H9 (cell line): ENCODE results near the gene CATSPERB. TPM values are rescaled to one million over a fixed set of nuclear protein-coding genes. Genes with fewer than 3 reads are reported as not detected.
"Not testable (repeated sequence)": the region's sequence is repeated elsewhere in the genome, so short reads cannot be mapped to it uniquely, and the experiment has no call there.

ENCODE experiments used
- DNase-seq: peaks from one replicate; pipeline ENCODE4 v3.0.0-alpha.2; 2017
- H2AFZ ChIP-seq: one replicate; pipeline ENCODE4 v1.6.1; 2013; ENCODE audit warnings: mild to moderate bottlenecking, low read length, control low read depth, moderate library complexity
- H2AK5ac ChIP-seq: 2 replicates; pipeline ENCODE4 v1.6.1; 2013; ENCODE audit warnings: low read length, control low read depth, mixed read lengths; ENCODE audit not compliant: insufficient read length
- H2BK120ac ChIP-seq: one replicate; pipeline ENCODE4 v1.6.1; 2013; ENCODE audit warnings: low read depth, mild to moderate bottlenecking, low read length, control low read depth, inconsistent platforms; ENCODE audit not compliant: poor library complexity, severe bottlenecking
- H2BK12ac ChIP-seq: 2 replicates; pipeline ENCODE4 v1.6.1; 2013; ENCODE audit warnings: low read length, control low read depth, mixed read lengths, low read depth; ENCODE audit not compliant: insufficient read length
- H2BK15ac ChIP-seq: 2 replicates; pipeline ENCODE4 v1.6.1; 2013; ENCODE audit warnings: low read depth, low read length, control low read depth
- H2BK20ac ChIP-seq: one replicate; pipeline ENCODE4 v1.6.1; 2013; ENCODE audit warnings: low read depth, mild to moderate bottlenecking, low read length, control low read depth, inconsistent platforms; ENCODE audit not compliant: poor library complexity, severe bottlenecking
- H2BK5ac ChIP-seq: 2 replicates; pipeline ENCODE4 v1.6.1; 2013; ENCODE audit warnings: low read length, control low read depth, mixed read lengths; ENCODE audit not compliant: insufficient read length
- H3K14ac ChIP-seq: 2 replicates; pipeline ENCODE4 v1.6.1; 2013; ENCODE audit warnings: low read length, control low read depth; ENCODE audit not compliant: insufficient read depth
- H3K18ac ChIP-seq: 2 replicates; pipeline ENCODE4 v1.6.1; 2013; ENCODE audit warnings: low read depth, mild to moderate bottlenecking, mixed read lengths, low read length, control low read depth; ENCODE audit not compliant: insufficient read length
- H3K23ac ChIP-seq: 2 replicates; pipeline ENCODE4 v1.6.1; 2013; ENCODE audit warnings: low read length, control low read depth, mixed read lengths, low read depth; ENCODE audit not compliant: insufficient read length
- H3K23me2 ChIP-seq: 2 replicates; pipeline ENCODE4 v1.6.1; 2013; ENCODE audit warnings: low read depth, mild to moderate bottlenecking, mixed read lengths, low read length, control low read depth; ENCODE audit not compliant: insufficient read length, poor library complexity, severe bottlenecking
- H3K27ac ChIP-seq: 2 replicates; pipeline ENCODE4 v1.5.1; 2013; ENCODE audit warnings: low read length, control low read depth, mixed read lengths, low read depth; ENCODE audit not compliant: insufficient read length
- H3K27me3 ChIP-seq: 2 replicates; pipeline ENCODE4 v1.6.1; 2013; ENCODE audit warnings: low read length, control low read depth, inconsistent platforms; ENCODE audit not compliant: insufficient read depth
- H3K4ac ChIP-seq: 2 replicates; pipeline ENCODE4 v1.6.1; 2013; ENCODE audit warnings: low read depth, mild to moderate bottlenecking, control low read depth, inconsistent platforms, low read length, moderate library complexity
- H3K4me1 ChIP-seq: 2 replicates; pipeline ENCODE4 v1.6.1; 2013; ENCODE audit warnings: low read length, control low read depth, inconsistent platforms; ENCODE audit not compliant: insufficient read depth
- H3K4me2 ChIP-seq: 2 replicates; pipeline ENCODE4 v1.6.1; 2013; ENCODE audit warnings: low read length, control low read depth, mixed read lengths; ENCODE audit not compliant: insufficient read length, insufficient read depth
- H3K56ac ChIP-seq: 2 replicates; pipeline ENCODE4 v1.6.1; 2013; ENCODE audit warnings: low read depth, mild to moderate bottlenecking, mixed read lengths, low read length, control low read depth; ENCODE audit not compliant: insufficient read length
- H3K79me1 ChIP-seq: 2 replicates; pipeline ENCODE4 v1.6.1; 2013; ENCODE audit warnings: low read depth, mild to moderate bottlenecking, moderate library complexity, low read length, control low read depth, inconsistent platforms; ENCODE audit not compliant: insufficient read depth, poor library complexity, severe bottlenecking
- H3K79me2 ChIP-seq: 2 replicates; pipeline ENCODE4 v1.6.1; 2013; ENCODE audit warnings: low read length, control low read depth, inconsistent platforms; ENCODE audit not compliant: insufficient read depth
- H3K9ac ChIP-seq: 2 replicates; pipeline ENCODE4 v1.6.1; 2013; ENCODE audit warnings: low read length, control low read depth, mixed read lengths; ENCODE audit not compliant: insufficient read length; ENCODE audit errors: extremely low read depth
- H3K9me3 ChIP-seq: one replicate; pipeline ENCODE4 v1.6.1; 2013; ENCODE audit warnings: low read depth, low read length, inconsistent platforms; ENCODE audit not compliant: control insufficient read depth
- H3T11ph ChIP-seq: one replicate; pipeline ENCODE4 v1.6.1; 2013; ENCODE audit warnings: mild to moderate bottlenecking, low read length, control low read depth, inconsistent platforms
- H4K20me1 ChIP-seq: one replicate; pipeline ENCODE4 v1.6.1; 2013; ENCODE audit not compliant: control insufficient read depth, insufficient read length, insufficient read depth
- H4K5ac ChIP-seq: 2 replicates; pipeline ENCODE4 v1.6.1; 2013; ENCODE audit warnings: low read depth, mild to moderate bottlenecking, mixed read lengths, low read length, control low read depth; ENCODE audit not compliant: insufficient read length
- H4K8ac ChIP-seq: replicated peaks from 2 replicates; pipeline ENCODE4 v1.6.1; 2013; ENCODE audit warnings: low read length, control low read depth, mixed read lengths, low read depth; ENCODE audit not compliant: insufficient read length
- H4K91ac ChIP-seq: 2 replicates; pipeline ENCODE4 v1.6.1; 2013; ENCODE audit warnings: low read depth, mild to moderate bottlenecking, moderate library complexity, mixed read lengths, low read length, control low read depth; ENCODE audit not compliant: insufficient read length
- H3K27ac Mint-ChIP-seq, 3 experiments: 2 replicates in 2 of 3; 3 replicates in 1 of 3; pipeline ENCODE4 v1.8.0; 2020 to 2021; ENCODE audit warnings: mixed read lengths in 3 of 3, mild to moderate bottlenecking in 1 of 3, moderate library complexity in 1 of 3
- H3K27me3 Mint-ChIP-seq: 2 replicates; pipeline ENCODE4 v1.8.0; 2021; ENCODE audit warnings: low read depth, mild to moderate bottlenecking, moderate library complexity, mixed read lengths
- H3K36me3 Mint-ChIP-seq, 3 experiments: 2 replicates in 2 of 3; 3 replicates in 1 of 3; pipeline ENCODE4 v1.8.0; 2020 to 2021; ENCODE audit warnings: low read depth in 3 of 3, mixed read lengths in 3 of 3; ENCODE audit not compliant: insufficient read depth in 1 of 3
- H3K4me1 Mint-ChIP-seq, 2 experiments: 2 replicates each; pipeline ENCODE4 v1.8.0; 2020; ENCODE audit warnings: mixed read lengths in 2 of 2
- H3K4me3 Mint-ChIP-seq, 2 experiments: 2 replicates in 1 of 2; 3 replicates in 1 of 2; pipeline ENCODE4 v1.8.0; 2020 to 2021; ENCODE audit warnings: mild to moderate bottlenecking in 2 of 2, mixed read lengths in 2 of 2, moderate library complexity in 1 of 2
- H3K9me3 Mint-ChIP-seq, 2 experiments: 2 replicates in 1 of 2; 3 replicates in 1 of 2; pipeline ENCODE4 v1.8.0; 2020; ENCODE audit warnings: mild to moderate bottlenecking in 2 of 2, mixed read lengths in 2 of 2, moderate library complexity in 1 of 2
- CTCF ChIP-seq: fragments of 200-600 bp; sonication (generic); conservative IDR thresholded peaks from 3 replicates; pipeline ENCODE4 v1.8.0; 2021; ENCODE audit warnings: antibody characterized with exemption, mild to moderate bottlenecking
- WGBS: extraction: QIAGEN DNeasy Blood & Tissue Kit; methylation state at CpG from one replicate; pipeline ENCODE4 v1.1.7; 2013; ENCODE audit warnings: missing lambda C conversion rate, low lambda C conversion rate, mixed read lengths; ENCODE audit not compliant: insufficient read length; ENCODE audit errors: extremely low coverage; 5-methylcytosine and 5-hydroxymethylcytosine counted together
- total RNA-seq: library from RNA; stranded (reverse); gene quantifications from 2 replicates; pipeline ENCODE4 v1.2.1, GENCODE V29; 2021

Gene CATSPERB
- total RNA-seq, 1 experiment from 2014 or later = 0.48 TPM

GRCh38 chr14:91679273-91679672 lies 52.6 kb downstream of the CATSPERB start:
- Histone ChIP-seq H2AK5ac (no peak overlapping the region), H3K27me3 (no peaks in the 10 kb centered on the region), H4K91ac (no peak overlapping the region), H3K79me1 (no peaks in the 10 kb centered on the region), H3K23me2 (no peaks in the 10 kb centered on the region), H3K79me2 (no peaks in the 10 kb centered on the region), H2BK120ac (no peak overlapping the region), H2BK12ac (no peak overlapping the region), H3K56ac (no peak overlapping the region), H2BK15ac (no peak overlapping the region), H2AFZ (no peak overlapping the region), H3K4me2 (no peak overlapping the region), H3K9me3 (peaks cover 5% of the 10 kb centered on the region), H2BK20ac (no peak overlapping the region), H3K4me1 (no peaks in the 10 kb centered on the region), H3K18ac (no peak overlapping the region), H4K20me1 (no peaks in the 10 kb centered on the region), H3K9ac (no peak overlapping the region), H3K4ac (no peak overlapping the region), H3K14ac (no peak overlapping the region), H3K27ac (no peak overlapping the region), H3K23ac (no peak overlapping the region), H4K5ac (no peak overlapping the region), H3T11ph (no peak overlapping the region), H4K8ac (no peak overlapping the region), H2BK5ac (no peak overlapping the region)
- H3K9me3 Mint-ChIP-seq = peaks cover 42 to 53% of the 10 kb centered on the region in 2 experiments
- H3K4me1 Mint-ChIP-seq = no peaks in the 10 kb centered on the region; a peak in 1 of 4 replicates
- no peak overlapping the region for H3K4me3 Mint-ChIP-seq
- TF ChIP-seq CTCF = no peak
- H3K27me3 Mint-ChIP-seq = peaks cover 2% of the 10 kb centered on the region; the same call in 1 of the 2 replicates
- no peak for DNase-seq
- no peak overlapping the region for H3K27ac Mint-ChIP-seq
- H3K36me3 Mint-ChIP-seq = peaks cover 6 to 22% (median 21%) of the 10 kb centered on the region in 3 experiments; a peak in 6 of 7 replicates

- not testable (repeated sequence) for H3K27ac ChIP-seq, H3K27ac Mint-ChIP-seq, H4K8ac ChIP-seq, H3K4me1 ChIP-seq, H3K9ac ChIP-seq, H3K23me2 ChIP-seq, H3K4ac ChIP-seq, H2BK15ac ChIP-seq, H3K4me1 Mint-ChIP-seq, H4K91ac ChIP-seq, H3K27me3 ChIP-seq, H3K27me3 Mint-ChIP-seq, H3K79me2 ChIP-seq, H3K56ac ChIP-seq, H4K20me1 ChIP-seq, H2AK5ac ChIP-seq, H2AFZ ChIP-seq, H3K79me1 ChIP-seq, H4K5ac ChIP-seq, H3K14ac ChIP-seq, H2BK20ac ChIP-seq, H3K23ac ChIP-seq, H3T11ph ChIP-seq, H2BK12ac ChIP-seq, H2BK120ac ChIP-seq, H2BK5ac ChIP-seq, H3K18ac ChIP-seq, DNase-seq, H3K9me3 ChIP-seq, H3K4me2 ChIP-seq
- H3K36me3 Mint-ChIP-seq = peaks cover 6 to 26% (median 21%) of the 10 kb centered on the region in 3 experiments; a peak in 6 of 7 replicates
- WGBS = no CpG with 5 or more reads among the region's 3 CpGs
- peak overlapping the region in 1 of 2 experiments; percentile 8; a peak in 1 of 5 replicates for H3K4me3 Mint-ChIP-seq
- H3K9me3 Mint-ChIP-seq = peaks cover 47 to 49% of the 10 kb centered on the region in 2 experiments
These were observed 54.2 kb downstream of the CATSPERB start for GRCh38 chr14:91677687-91678086.
